Activated CD4-positive, alpha-beta T cell treated with anti-CD3 and anti-CD28 coated beads, Interleukin-2, amount 10 ng/mL, durations not matched to agents 24 days and 14 days (primary cell): ENCODE results near the gene RHOXF2. TPM values are rescaled to one million over a fixed set of nuclear protein-coding genes. Genes with fewer than 3 reads are reported as not detected.
"Not testable (repeated sequence)": the region's sequence is repeated elsewhere in the genome, so short reads cannot be mapped to it uniquely, and the experiment has no call there.

Source experiments
- DNase-seq: peaks from one replicate; pipeline ENCODE4 v3.0.0; 2022
- H3K27ac Mint-ChIP-seq: one replicate; pipeline ENCODE4 v1.8.0; 2022; ENCODE audit warnings: mild to moderate bottlenecking, mixed read lengths
- H3K27me3 Mint-ChIP-seq: one replicate; pipeline ENCODE4 v1.8.0; 2022; ENCODE audit warnings: mixed read lengths
- H3K36me3 Mint-ChIP-seq: one replicate; pipeline ENCODE4 v1.8.0; 2022; ENCODE audit warnings: low read depth, mild to moderate bottlenecking, mixed read lengths
- H3K4me1 Mint-ChIP-seq: one replicate; pipeline ENCODE4 v1.8.0; 2021; ENCODE audit warnings: mixed read lengths
- H3K4me3 Mint-ChIP-seq: one replicate; pipeline ENCODE4 v1.8.0; 2022; ENCODE audit warnings: mild to moderate bottlenecking, moderate library complexity, mixed read lengths
- H3K9me3 Mint-ChIP-seq: one replicate; pipeline ENCODE4 v1.8.0; 2021; ENCODE audit warnings: mixed read lengths
- intact Hi-C: fragments of 100-400 bp; cut with micrococcal nuclease; formaldehyde crosslinking; loops from one replicate; pipeline ENCODE4 v1.15.1; 2023
- total RNA-seq: library from RNA; stranded (reverse); gene quantifications from 2 replicates; pipeline ENCODE4 v1.2.3, GENCODE V29; 2022

RHOXF2 gene
- not detected in 2 replicates for total RNA-seq

GRCh38 chrX:120158313-120158712, at the start of gene RHOXF2:
Gene RHOXF2, plus strand, starts transcription at chrX:120158613. Its CDS starts 138 bp downstream, at chrX:120158751.
- H3K36me3 Mint-ChIP-seq, H3K4me1 Mint-ChIP-seq, DNase-seq, intact Hi-C loops, H3K9me3 Mint-ChIP-seq, H3K4me3 Mint-ChIP-seq, H3K27me3 Mint-ChIP-seq, H3K27ac Mint-ChIP-seq: not testable (repeated sequence)

- H3K27ac Mint-ChIP-seq, result no peak overlapping the region
- no peaks in the 10 kb centered on the region for H3K36me3 Mint-ChIP-seq
- no peaks in the 10 kb centered on the region for H3K4me1 Mint-ChIP-seq
- no peaks in the 10 kb centered on the region for H3K9me3 Mint-ChIP-seq
- intact Hi-C loops, result no loop called here
- H3K4me3 Mint-ChIP-seq, result no peak overlapping the region
- no peak for DNase-seq
- H3K27me3 Mint-ChIP-seq, result no peaks in the 10 kb centered on the region
Observed at GRCh38 chrX:120109378-120109777, 49.0 kb upstream of the RHOXF2 start.

- Mint-ChIP-seq H3K4me3 (no peak overlapping the region), H3K27me3 (no peaks in the 10 kb centered on the region), H3K36me3 (no peaks in the 10 kb centered on the region), H3K27ac (no peak overlapping the region), H3K9me3 (no peaks in the 10 kb centered on the region), H3K4me1 (no peaks in the 10 kb centered on the region)
- intact Hi-C loops, result no loop called here
- no peak for DNase-seq
Observed at GRCh38 chrX:120111611-120112010, 46.8 kb upstream of the RHOXF2 start.

- H3K36me3 Mint-ChIP-seq, result no peaks in the 10 kb centered on the region
- no peak within 1 kb of the TSS for H3K4me3 Mint-ChIP-seq
- H3K9me3 Mint-ChIP-seq, result no peaks in the 10 kb centered on the region
- intact Hi-C loops, result no loop called here
- no peak for DNase-seq
- no peak within 1 kb of the TSS for H3K27ac Mint-ChIP-seq
- H3K27me3 Mint-ChIP-seq, result no peaks in the 10 kb centered on the region
- no peaks in the 10 kb centered on the region for H3K4me1 Mint-ChIP-seq
Observed at GRCh38 chrX:120115438-120115963, 42.9 kb upstream of the RHOXF2 start, which contains the start of gene RHOXF1. Gene RHOXF1, minus strand, starts transcription at chrX:120115913. Its CDS starts 51 bp downstream, at chrX:120115862.

- intact Hi-C loops, result loop anchor here (10.0 kb wide), 1 partner anchor 605 kb away; no protein-coding TSS in a partner anchor
- no peak overlapping the region for H3K4me3 Mint-ChIP-seq
- H3K36me3 Mint-ChIP-seq, result no peaks in the 10 kb centered on the region
- H3K4me1 Mint-ChIP-seq, result no peaks in the 10 kb centered on the region
- H3K9me3 Mint-ChIP-seq, result no peaks in the 10 kb centered on the region
- no peak for DNase-seq
- H3K27me3 Mint-ChIP-seq, result no peaks in the 10 kb centered on the region
- H3K27ac Mint-ChIP-seq, result no peak overlapping the region
Observed at GRCh38 chrX:120120223-120120622, 38.2 kb upstream of the RHOXF2 start.

GRCh38 chrX:120125444-120125843, 33.0 kb upstream of the RHOXF2 start:
- Mint-ChIP-seq H3K27ac (no peak overlapping the region), H3K36me3 (no peaks in the 10 kb centered on the region), H3K9me3 (no peaks in the 10 kb centered on the region), H3K4me3 (no peak overlapping the region), H3K4me1 (no peaks in the 10 kb centered on the region), H3K27me3 (no peaks in the 10 kb centered on the region)
- DNase-seq, result no peak
- intact Hi-C loops, result loop anchor here (10.0 kb wide), 1 partner anchor 611 kb away; no protein-coding TSS in a partner anchor

- H3K36me3 Mint-ChIP-seq, H3K4me3 Mint-ChIP-seq, H3K9me3 Mint-ChIP-seq, DNase-seq, H3K27me3 Mint-ChIP-seq, H3K27ac Mint-ChIP-seq, H3K4me1 Mint-ChIP-seq: not testable (repeated sequence)
- intact Hi-C loops, result loop anchor here (10.0 kb wide), 1 partner anchor 614 kb away; no protein-coding TSS in a partner anchor
Observed at GRCh38 chrX:120128306-120128846, 30.0 kb upstream of the RHOXF2 start.

- no peaks in the 10 kb centered on the region for H3K27me3 Mint-ChIP-seq
- no peaks in the 10 kb centered on the region for H3K36me3 Mint-ChIP-seq
- H3K4me3 Mint-ChIP-seq, result no peak overlapping the region
- intact Hi-C loops, result no loop called here
- no peaks in the 10 kb centered on the region for H3K9me3 Mint-ChIP-seq
- DNase-seq, result no peak
- peaks cover 7% of the 10 kb centered on the region for H3K4me1 Mint-ChIP-seq
- H3K27ac Mint-ChIP-seq, result no peak overlapping the region
Observed at GRCh38 chrX:120136128-120136527, 22.3 kb upstream of the RHOXF2 start.

- Mint-ChIP-seq H3K4me1 (peaks cover 7% of the 10 kb centered on the region), H3K9me3 (no peaks in the 10 kb centered on the region), H3K27me3 (no peaks in the 10 kb centered on the region), H3K36me3 (no peaks in the 10 kb centered on the region), H3K27ac (no peak overlapping the region), H3K4me3 (no peak overlapping the region)
- DNase-seq, result peak; percentile 11
- intact Hi-C loops, result no loop called here
Observed at GRCh38 chrX:120136840-120137239, 21.6 kb upstream of the RHOXF2 start.

GRCh38 chrX:120137439-120137838, 21.0 kb upstream of the RHOXF2 start:
- Mint-ChIP-seq H3K4me1 (peaks cover 8% of the 10 kb centered on the region), H3K27me3 (no peaks in the 10 kb centered on the region), H3K9me3 (no peaks in the 10 kb centered on the region), H3K27ac (no peak overlapping the region), H3K36me3 (no peaks in the 10 kb centered on the region), H3K4me3 (no peak overlapping the region)
- intact Hi-C loops, result no loop called here
- DNase-seq, result no peak

GRCh38 chrX:120140293-120140981, 18.0 kb upstream of the RHOXF2 start:
- Mint-ChIP-seq H3K4me3 (no peak overlapping the region), H3K27ac (no peak overlapping the region), H3K27me3 (no peaks in the 10 kb centered on the region), H3K9me3 (no peaks in the 10 kb centered on the region), H3K4me1 (peaks cover 19% of the 10 kb centered on the region), H3K36me3 (no peaks in the 10 kb centered on the region)
- intact Hi-C loops, result loop anchor here (10.0 kb wide), 1 partner anchor 156 kb away; no protein-coding TSS in a partner anchor
- DNase-seq, result peak; percentile 18

GRCh38 chrX:120144178-120144844, 14.1 kb upstream of the RHOXF2 start:
- H3K27me3 Mint-ChIP-seq, result no peaks in the 10 kb centered on the region
- H3K27ac Mint-ChIP-seq, result peak overlapping the region; percentile 6
- no peaks in the 10 kb centered on the region for H3K9me3 Mint-ChIP-seq
- intact Hi-C loops, result loop anchor here (10.0 kb wide), 1 partner anchor 160 kb away; no protein-coding TSS in a partner anchor
- peaks cover 22% of the 10 kb centered on the region for H3K4me1 Mint-ChIP-seq
- DNase-seq, result no peak
- peak overlapping the region; percentile 42 for H3K4me3 Mint-ChIP-seq
- H3K36me3 Mint-ChIP-seq, result no peaks in the 10 kb centered on the region

- no peaks in the 10 kb centered on the region for H3K36me3 Mint-ChIP-seq
- peak; percentile 60 for DNase-seq
- H3K4me3 Mint-ChIP-seq, result peak overlapping the region; percentile 26
- no peaks in the 10 kb centered on the region for H3K27me3 Mint-ChIP-seq
- H3K4me1 Mint-ChIP-seq, result peaks cover 22% of the 10 kb centered on the region
- intact Hi-C loops, result loop anchor here (10.0 kb wide), 1 partner anchor 161 kb away; no protein-coding TSS in a partner anchor
- H3K27ac Mint-ChIP-seq, result peak overlapping the region; percentile 79
- no peaks in the 10 kb centered on the region for H3K9me3 Mint-ChIP-seq
Observed at GRCh38 chrX:120145295-120145925, 13.0 kb upstream of the RHOXF2 start.
